HepG2 (cell line): ENCODE results near the gene GPSM1. TPM values are rescaled to one million over a fixed set of nuclear protein-coding genes. Genes with fewer than 3 reads are reported as not detected.
A peak's percentile ranks its signal among the peaks of the same experiment; 100 is the strongest.

Experiments used
- AKAP8 ChIP-seq: sonication (generic); formaldehyde crosslinking; IDR thresholded peaks from 2 replicates; pipeline ENCODE4 v1.5.1; 2020; ENCODE audit warnings: mild to moderate bottlenecking, missing genetic modification reagents
- DNMT1 ChIP-seq: sonication (generic); formaldehyde crosslinking; IDR thresholded peaks from 2 replicates; pipeline ENCODE4 v1.5.1; 2020; ENCODE audit warnings: mild to moderate bottlenecking, missing genetic modification reagents
- ETV6 ChIP-seq: sonication (generic); formaldehyde crosslinking; conservative IDR thresholded peaks from 2 replicates; pipeline ENCODE4 v1.4.0; 2020; ENCODE audit warnings: missing genetic modification reagents
- HCFC1 ChIP-seq: fragments of 150-350 bp; IDR thresholded peaks from 2 replicates; pipeline ENCODE4 v1.6.1; 2014; ENCODE audit warnings: low read depth, low read length
- HNRNPLL ChIP-seq: fragments of 200-400 bp; formaldehyde crosslinking; IDR thresholded peaks from 2 replicates; pipeline ENCODE4 v1.6.1; 2017; ENCODE audit warnings: mild to moderate bottlenecking, low read depth, low read length; ENCODE audit not compliant: poor library complexity, severe bottlenecking
- KDM3A ChIP-seq: IDR thresholded peaks from 2 replicates; pipeline ENCODE4 v1.6.1; 2018; ENCODE audit warnings: low read depth, missing compliant biosample characterization
- KLF13 ChIP-seq: sonication (generic); formaldehyde crosslinking; IDR thresholded peaks from 2 replicates; pipeline ENCODE4 v1.4.0; 2020; ENCODE audit warnings: mild to moderate bottlenecking, missing genetic modification reagents
- KLF16 ChIP-seq, 2 experiments: sonication (generic) in 1 of 2; formaldehyde crosslinking in 1 of 2; IDR thresholded peaks; 2 replicates each; pipeline versions ENCODE4 v1.6.1 to v1.8.0; 2016 to 2023; ENCODE audit warnings: missing genetic modification reagents in 2 of 2, missing compliant biosample characterization in 1 of 2
- MTA1 ChIP-seq: sonication (generic); formaldehyde crosslinking; IDR thresholded peaks from 2 replicates; pipeline ENCODE4 v1.4.0; 2020; ENCODE audit warnings: missing genetic modification reagents, mild to moderate bottlenecking, borderline replicate concordance
- NCOR1 ChIP-seq: fragments of 200-600 bp; sonication (generic); IDR thresholded peaks from 2 replicates; pipeline ENCODE4 v1.7.0; 2017; ENCODE audit warnings: antibody characterized with exemption, low read length, borderline replicate concordance
- NFE2L2 ChIP-seq: fragments of 150-350 bp; IDR thresholded peaks from 2 replicates; pipeline ENCODE4 v1.6.1; 2014; ENCODE audit warnings: low read length
- NFIC ChIP-seq: IDR thresholded peaks from 2 replicates; pipeline ENCODE4 v1.6.1; 2012; ENCODE audit warnings: mild to moderate bottlenecking, low read length, inconsistent platforms
- RBM39 ChIP-seq: fragments of 200-400 bp; formaldehyde crosslinking; IDR thresholded peaks from one replicate; pipeline ENCODE4 v1.6.1; 2018; ENCODE audit warnings: antibody characterized with exemption, mild to moderate bottlenecking, low read depth, low read length; ENCODE audit not compliant: poor library complexity, severe bottlenecking
- RFXANK ChIP-seq: IDR thresholded peaks from 2 replicates; pipeline ENCODE4 v1.6.1; 2016
- SETDB1 ChIP-seq: sonication (generic); formaldehyde crosslinking; IDR thresholded peaks from 2 replicates; pipeline ENCODE4 v1.5.1; 2020; ENCODE audit warnings: missing genetic modification reagents, mild to moderate bottlenecking, borderline replicate concordance
- SMARCE1 ChIP-seq: fragments of 450-650 bp; IDR thresholded peaks from 2 replicates; pipeline ENCODE4 v1.6.1; 2017; ENCODE audit warnings: borderline replicate concordance
- SOX5 ChIP-seq: IDR thresholded peaks from 2 replicates; pipeline ENCODE4 v1.6.1; 2016; ENCODE audit warnings: borderline replicate concordance
- ZNF326 ChIP-seq: sonication (generic); formaldehyde crosslinking; IDR thresholded peaks from 2 replicates; pipeline ENCODE4 v1.4.0; 2020; ENCODE audit warnings: missing genetic modification reagents, borderline replicate concordance
- ZNF33A ChIP-seq: sonication (generic); formaldehyde crosslinking; IDR thresholded peaks from 2 replicates; pipeline ENCODE4 v1.5.1; 2020; ENCODE audit warnings: missing genetic modification reagents, mild to moderate bottlenecking, moderate library complexity, borderline replicate concordance
- ZNF616 ChIP-seq: sonication (generic); formaldehyde crosslinking; IDR thresholded peaks from 2 replicates; pipeline ENCODE4 v1.5.0; 2020; ENCODE audit warnings: low read depth, mild to moderate bottlenecking, missing genetic modification reagents
- polyA plus RNA-seq, 8 experiments: library from polyadenylated mRNA; depleted of rRNA in 3 of 8; stranded (reverse) in 7 of 8; unstranded in 1 of 8; fragments of >200 nt; fragmentation: Illumina TruSeq in 4 of 8; extraction: Trizol in 4 of 8; gene quantifications; 2 replicates each; pipeline versions ENCODE4 v1.2.1 to v1.2.3, GENCODE V29; 2011 to 2016; ENCODE audit warnings: low read depth in 4 of 8, missing spikeins in 1 of 8, mixed read lengths in 1 of 8; ENCODE audit not compliant: insufficient read depth in 1 of 8
- total RNA-seq, 5 experiments: library from RNA; depleted of rRNA; stranded (reverse); fragments of >200 nt; fragmentation: Illumina TruSeq; extraction: Trizol; gene quantifications; 2 replicates each; pipeline ENCODE4 v1.2.3, GENCODE V29; 2016; ENCODE audit warnings: low read depth in 1 of 5
- TF ChIP-seq, protein P1 (sequence below): IDR thresholded peaks from 2 replicates; pipeline ENCODE4 v1.6.1; 2012; ENCODE audit warnings: low read depth, low read length, improper control_type of control experiment
- TF ChIP-seq, protein P2 (sequence below): sonication (generic); formaldehyde crosslinking; IDR thresholded peaks from 2 replicates; pipeline ENCODE4 v1.8.0; 2022; ENCODE audit warnings: missing genetic modification reagents, low read depth, mild to moderate bottlenecking, borderline replicate concordance
- TF ChIP-seq, protein P3 (sequence below): sonication (generic); formaldehyde crosslinking; IDR thresholded peaks from 2 replicates; pipeline ENCODE4 v1.5.0; 2020; ENCODE audit warnings: missing genetic modification reagents
- TF ChIP-seq, protein P4 (sequence below): sonication (generic); formaldehyde crosslinking; IDR thresholded peaks from 2 replicates; pipeline ENCODE4 v1.4.0; 2020; ENCODE audit warnings: missing genetic modification reagents

GPSM1 gene
- total and polyA plus RNA-seq, 2 of the 13 experiments (the other 11 are each of a cell fraction or from before 2014, with no cell fraction given) = 1.0 to 2.4 TPM

DNA sequence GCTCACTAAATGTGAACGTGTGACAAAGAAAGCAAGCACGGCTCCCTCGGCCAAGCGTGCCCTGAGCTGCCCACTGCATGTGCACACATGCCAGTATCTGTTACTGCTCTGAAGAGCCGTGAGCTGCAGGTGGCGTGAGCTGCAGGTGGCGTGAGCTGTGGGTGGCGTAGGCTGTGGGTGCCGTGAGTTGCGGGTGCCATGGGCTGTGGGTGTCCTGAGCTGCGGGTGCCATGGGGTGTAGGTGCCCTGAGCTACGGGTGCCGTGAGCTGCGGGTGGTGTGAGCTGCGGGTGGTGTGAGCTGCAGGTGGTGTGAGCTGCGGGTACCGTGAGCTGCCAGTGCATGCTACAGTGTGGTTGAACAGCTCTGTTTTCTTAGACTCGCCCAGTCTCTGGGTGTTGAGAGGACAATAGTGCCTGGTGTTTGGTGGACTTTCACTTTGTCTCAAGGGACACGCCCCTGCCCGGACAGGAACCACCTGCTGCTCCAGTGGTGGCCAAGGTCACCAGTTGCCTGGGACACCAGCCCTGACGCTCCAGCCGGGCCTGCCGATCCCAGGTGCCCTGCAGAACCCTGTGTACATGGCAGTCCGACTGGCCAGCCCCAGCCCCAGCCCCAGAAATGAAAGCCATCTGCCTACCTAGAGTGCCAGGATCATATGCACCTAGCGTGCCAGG lies 30.2 kb upstream of the GPSM1 start (continued):
- TF ChIP-seq NCOR1 = no peak
- TF ChIP-seq HCFC1 = no peak
- no peak for TF ChIP-seq KLF13 (CRISPR knock-in tag)
- TF ChIP-seq MTA1 (CRISPR knock-in tag) = 0 out of 2 replicates have a peak, but pooled peaks have one; percentile 73
- TF ChIP-seq, protein P1, sequence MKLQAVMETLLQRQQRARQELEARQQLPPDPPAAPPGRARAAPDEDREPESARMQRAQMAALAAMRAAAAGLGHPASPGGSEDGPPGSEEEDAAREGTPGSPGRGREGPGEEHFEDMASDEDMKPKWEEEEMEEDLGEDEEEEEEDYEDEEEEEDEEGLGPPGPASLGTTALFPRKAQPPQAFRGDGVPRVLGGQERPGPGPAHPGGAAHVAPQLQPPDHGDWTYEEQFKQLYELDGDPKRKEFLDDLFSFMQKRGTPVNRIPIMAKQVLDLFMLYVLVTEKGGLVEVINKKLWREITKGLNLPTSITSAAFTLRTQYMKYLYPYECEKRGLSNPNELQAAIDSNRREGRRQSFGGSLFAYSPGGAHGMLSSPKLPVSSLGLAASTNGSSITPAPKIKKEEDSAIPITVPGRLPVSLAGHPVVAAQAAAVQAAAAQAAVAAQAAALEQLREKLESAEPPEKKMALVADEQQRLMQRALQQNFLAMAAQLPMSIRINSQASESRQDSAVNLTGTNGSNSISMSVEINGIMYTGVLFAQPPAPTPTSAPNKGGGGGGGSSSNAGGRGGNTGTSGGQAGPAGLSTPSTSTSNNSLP = no peak
- TF ChIP-seq ZNF33A (CRISPR knock-in tag) = no peak
- no peak for TF ChIP-seq DNMT1 (CRISPR knock-in tag)
- no peak for TF ChIP-seq SETDB1 (CRISPR knock-in tag)
- 0 out of 2 replicates have a peak, but pooled peaks have one; percentile 42 for TF ChIP-seq ZNF616 (CRISPR knock-in tag)
- peak; percentile 97 for TF ChIP-seq SOX5
- no peak for TF ChIP-seq ZNF326 (CRISPR knock-in tag)
- no peak for TF ChIP-seq NFIC
- TF ChIP-seq, protein P2, sequence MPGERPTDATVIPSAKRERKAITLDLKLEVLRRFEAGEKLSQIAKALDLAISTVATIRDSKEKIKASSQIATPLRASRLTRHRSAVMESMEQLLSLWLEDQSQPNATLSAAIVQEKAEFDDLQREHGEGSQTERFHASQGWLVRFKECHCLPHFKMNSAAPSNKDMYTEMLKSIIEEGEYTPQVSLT (CRISPR knock-in tag) = no peak
- TF ChIP-seq, protein P3, sequence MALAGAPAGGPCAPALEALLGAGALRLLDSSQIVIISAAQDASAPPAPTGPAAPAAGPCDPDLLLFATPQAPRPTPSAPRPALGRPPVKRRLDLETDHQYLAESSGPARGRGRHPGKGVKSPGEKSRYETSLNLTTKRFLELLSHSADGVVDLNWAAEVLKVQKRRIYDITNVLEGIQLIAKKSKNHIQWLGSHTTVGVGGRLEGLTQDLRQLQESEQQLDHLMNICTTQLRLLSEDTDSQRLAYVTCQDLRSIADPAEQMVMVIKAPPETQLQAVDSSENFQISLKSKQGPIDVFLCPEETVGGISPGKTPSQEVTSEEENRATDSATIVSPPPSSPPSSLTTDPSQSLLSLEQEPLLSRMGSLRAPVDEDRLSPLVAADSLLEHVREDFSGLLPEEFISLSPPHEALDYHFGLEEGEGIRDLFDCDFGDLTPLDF (CRISPR knock-in tag) = no peak
- 0 out of 2 replicates have a peak, but pooled peaks have one; percentile 30 for TF ChIP-seq KDM3A (CRISPR knock-in tag)
- no peak for TF ChIP-seq AKAP8
- TF ChIP-seq, protein P4, sequence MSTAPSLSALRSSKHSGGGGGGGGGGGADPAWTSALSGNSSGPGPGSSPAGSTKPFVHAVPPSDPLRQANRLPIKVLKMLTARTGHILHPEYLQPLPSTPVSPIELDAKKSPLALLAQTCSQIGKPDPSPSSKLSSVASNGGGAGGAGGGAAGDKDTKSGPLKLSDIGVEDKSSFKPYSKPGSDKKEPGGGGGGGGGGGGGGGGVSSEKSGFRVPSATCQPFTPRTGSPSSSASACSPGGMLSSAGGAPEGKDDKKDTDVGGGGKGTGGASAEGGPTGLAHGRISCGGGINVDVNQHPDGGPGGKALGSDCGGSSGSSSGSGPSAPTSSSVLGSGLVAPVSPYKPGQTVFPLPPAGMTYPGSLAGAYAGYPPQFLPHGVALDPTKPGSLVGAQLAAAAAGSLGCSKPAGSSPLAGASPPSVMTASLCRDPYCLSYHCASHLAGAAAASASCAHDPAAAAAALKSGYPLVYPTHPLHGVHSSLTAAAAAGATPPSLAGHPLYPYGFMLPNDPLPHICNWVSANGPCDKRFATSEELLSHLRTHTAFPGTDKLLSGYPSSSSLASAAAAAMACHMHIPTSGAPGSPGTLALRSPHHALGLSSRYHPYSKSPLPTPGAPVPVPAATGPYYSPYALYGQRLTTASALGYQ (CRISPR knock-in tag) = no peak
- TF ChIP-seq ETV6 (CRISPR knock-in tag) = no peak
- TF ChIP-seq HNRNPLL = no peak
- no peak for TF ChIP-seq RFXANK
- no peak for TF ChIP-seq SMARCE1
- TF ChIP-seq NFE2L2 = no peak
- TF ChIP-seq RBM39 = no peak
- peak in 1 of 2 experiments; percentile 76; a peak in 2 of 4 replicates for TF ChIP-seq KLF16 (CRISPR knock-in tag; IDR thresholded peaks at IDR 0.05)
